ENCODE measurements around the gene ZP1.
"Not testable (repeated sequence)": the region's sequence is repeated elsewhere in the genome, so short reads cannot be mapped to it uniquely, and the experiment has no call there.

The ZP1 gene

GRCh38 chr11:60900673-60901404 lies 33.5 kb downstream of the ZP1 start:
- FAIRE-seq, result no peak
- TF ChIP-seq CTCF (IDR thresholded peaks at IDR 0.05; ENCODE audit: insufficient read depth, missing control alignments), result no peak
- DNase-seq (ENCODE audit: insufficient read length, low spot score), result no peak

GRCh38 chr11:60902625-60903024 lies 35.3 kb downstream of the ZP1 start:
- FAIRE-seq (no peak), DNase-seq (ENCODE audit: insufficient read length, low spot score) (no peak)

GRCh38 chr11:60905047-60905446 lies 37.7 kb downstream of the ZP1 start:
- no peak for TF ChIP-seq CTCF (IDR thresholded peaks at IDR 0.05; ENCODE audit: insufficient read depth, missing control alignments)
- DNase-seq (ENCODE audit: insufficient read length, low spot score) (no peak), FAIRE-seq (no peak)

More at GRCh38 chr11:60902625-60903024, 35.3 kb downstream of the ZP1 start:
- no peak for TF ChIP-seq CTCF (IDR thresholded peaks at IDR 0.05; ENCODE audit: insufficient read depth, missing control alignments)

GRCh38 chr11:60905551-60906113 lies 38.3 kb downstream of the ZP1 start:
- no peak for FAIRE-seq
- DNase-seq (ENCODE audit: insufficient read length, low spot score), result no peak
- TF ChIP-seq CTCF (IDR thresholded peaks at IDR 0.05; ENCODE audit: insufficient read depth, missing control alignments), result no peak

- FAIRE-seq, result no peak
- no peak for TF ChIP-seq CTCF (IDR thresholded peaks at IDR 0.05; ENCODE audit: insufficient read depth, missing control alignments)
- peak; percentile 87 for DNase-seq (ENCODE audit: insufficient read length, low spot score)
Observed at GRCh38 chr11:60906132-60906972, 39.0 kb downstream of the ZP1 start, which contains the start of gene PRPF19. Gene PRPF19 (minus strand): TSS chr11:60906585. CDS start chr11:60906382, 203 bp downstream.

GRCh38 chr11:60908803-60909202 lies 41.5 kb downstream of the ZP1 start:
- TF ChIP-seq CTCF (IDR thresholded peaks at IDR 0.05; ENCODE audit: insufficient read depth, missing control alignments), result no peak
- no peak for FAIRE-seq
- DNase-seq (ENCODE audit: insufficient read length, low spot score), result no peak

- not testable (repeated sequence) for FAIRE-seq
Observed at GRCh38 chr11:60909680-60910280, 42.4 kb downstream of the ZP1 start.

More at GRCh38 chr11:60909680-60910280, 42.4 kb downstream of the ZP1 start:
- not testable (repeated sequence) for DNase-seq (ENCODE audit: insufficient read length, low spot score)
